ENCODE measurements around the gene LLGL2.

- TF ChIP-seq, protein P1, sequence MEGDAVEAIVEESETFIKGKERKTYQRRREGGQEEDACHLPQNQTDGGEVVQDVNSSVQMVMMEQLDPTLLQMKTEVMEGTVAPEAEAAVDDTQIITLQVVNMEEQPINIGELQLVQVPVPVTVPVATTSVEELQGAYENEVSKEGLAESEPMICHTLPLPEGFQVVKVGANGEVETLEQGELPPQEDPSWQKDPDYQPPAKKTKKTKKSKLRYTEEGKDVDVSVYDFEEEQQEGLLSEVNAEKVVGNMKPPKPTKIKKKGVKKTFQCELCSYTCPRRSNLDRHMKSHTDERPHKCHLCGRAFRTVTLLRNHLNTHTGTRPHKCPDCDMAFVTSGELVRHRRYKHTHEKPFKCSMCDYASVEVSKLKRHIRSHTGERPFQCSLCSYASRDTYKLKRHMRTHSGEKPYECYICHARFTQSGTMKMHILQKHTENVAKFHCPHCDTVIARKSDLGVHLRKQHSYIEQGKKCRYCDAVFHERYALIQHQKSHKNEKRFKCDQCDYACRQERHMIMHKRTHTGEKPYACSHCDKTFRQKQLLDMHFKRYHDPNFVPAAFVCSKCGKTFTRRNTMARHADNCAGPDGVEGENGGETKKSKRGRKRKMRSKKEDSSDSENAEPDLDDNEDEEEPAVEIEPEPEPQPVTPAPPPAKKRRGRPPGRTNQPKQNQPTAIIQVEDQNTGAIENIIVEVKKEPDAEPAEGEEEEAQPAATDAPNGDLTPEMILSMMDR (IDR thresholded peaks at IDR 0.05), result no peak
- TF ChIP-seq POLR2A (IDR thresholded peaks at IDR 0.05), result no peak
- no peak for TF ChIP-seq EP300 (IDR thresholded peaks at IDR 0.05)
Measured at GRCh38 chr17:75565618-75566017, 40.1 kb downstream of the LLGL2 start.
